DOHH2 (cell line): ENCODE results near the gene USP30.

ENCODE experiments used
- CTCF ChIP-seq: fragments of 200-600 bp; sonication (generic); IDR thresholded peaks from one replicate; pipeline ENCODE4 v1.5.1; 2014; ENCODE audit warnings: antibody characterized with exemption, mild to moderate bottlenecking, low read depth, low read length; ENCODE audit not compliant: poor library complexity, severe bottlenecking
- EZH2phosphoT487 ChIP-seq: fragments of 200-600 bp; sonication (generic); IDR thresholded peaks from 2 replicates; pipeline ENCODE4 v1.6.1; 2017; ENCODE audit warnings: borderline replicate concordance, mild to moderate bottlenecking, antibody characterized with exemption, low read length, moderate library complexity, mixed read lengths

- TF ChIP-seq CTCF (no peak), EZH2phosphoT487 (no peak)
Measured at GRCh38 chr12:109065154-109065852, 12.9 kb downstream of the USP30 start.
